ENCODE results near the gene PRLR.

Gene PRLR

DNA sequence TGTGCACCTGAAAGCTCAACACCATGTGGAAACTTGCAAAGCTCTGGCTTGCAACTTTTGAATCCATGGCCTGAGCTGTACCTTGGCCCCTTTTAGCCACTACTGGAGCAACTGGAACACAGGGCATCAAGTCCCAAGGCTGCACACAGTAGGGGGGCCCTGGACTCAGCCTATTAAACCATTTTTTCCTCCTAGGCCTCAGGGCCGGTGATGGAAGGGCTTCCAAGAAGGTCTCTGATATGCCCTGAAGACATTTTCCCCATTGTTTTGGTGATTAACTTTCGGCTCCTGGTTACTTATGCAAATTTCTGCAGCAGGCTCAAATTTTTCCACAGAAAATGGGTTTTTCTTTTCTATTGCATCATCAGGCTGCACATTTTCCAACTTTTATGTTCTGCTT lies 22.7 kb upstream of the PRLR start:
- TF ChIP-seq, protein P1, sequence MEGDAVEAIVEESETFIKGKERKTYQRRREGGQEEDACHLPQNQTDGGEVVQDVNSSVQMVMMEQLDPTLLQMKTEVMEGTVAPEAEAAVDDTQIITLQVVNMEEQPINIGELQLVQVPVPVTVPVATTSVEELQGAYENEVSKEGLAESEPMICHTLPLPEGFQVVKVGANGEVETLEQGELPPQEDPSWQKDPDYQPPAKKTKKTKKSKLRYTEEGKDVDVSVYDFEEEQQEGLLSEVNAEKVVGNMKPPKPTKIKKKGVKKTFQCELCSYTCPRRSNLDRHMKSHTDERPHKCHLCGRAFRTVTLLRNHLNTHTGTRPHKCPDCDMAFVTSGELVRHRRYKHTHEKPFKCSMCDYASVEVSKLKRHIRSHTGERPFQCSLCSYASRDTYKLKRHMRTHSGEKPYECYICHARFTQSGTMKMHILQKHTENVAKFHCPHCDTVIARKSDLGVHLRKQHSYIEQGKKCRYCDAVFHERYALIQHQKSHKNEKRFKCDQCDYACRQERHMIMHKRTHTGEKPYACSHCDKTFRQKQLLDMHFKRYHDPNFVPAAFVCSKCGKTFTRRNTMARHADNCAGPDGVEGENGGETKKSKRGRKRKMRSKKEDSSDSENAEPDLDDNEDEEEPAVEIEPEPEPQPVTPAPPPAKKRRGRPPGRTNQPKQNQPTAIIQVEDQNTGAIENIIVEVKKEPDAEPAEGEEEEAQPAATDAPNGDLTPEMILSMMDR (IDR thresholded peaks at IDR 0.05) = no peak

DNA sequence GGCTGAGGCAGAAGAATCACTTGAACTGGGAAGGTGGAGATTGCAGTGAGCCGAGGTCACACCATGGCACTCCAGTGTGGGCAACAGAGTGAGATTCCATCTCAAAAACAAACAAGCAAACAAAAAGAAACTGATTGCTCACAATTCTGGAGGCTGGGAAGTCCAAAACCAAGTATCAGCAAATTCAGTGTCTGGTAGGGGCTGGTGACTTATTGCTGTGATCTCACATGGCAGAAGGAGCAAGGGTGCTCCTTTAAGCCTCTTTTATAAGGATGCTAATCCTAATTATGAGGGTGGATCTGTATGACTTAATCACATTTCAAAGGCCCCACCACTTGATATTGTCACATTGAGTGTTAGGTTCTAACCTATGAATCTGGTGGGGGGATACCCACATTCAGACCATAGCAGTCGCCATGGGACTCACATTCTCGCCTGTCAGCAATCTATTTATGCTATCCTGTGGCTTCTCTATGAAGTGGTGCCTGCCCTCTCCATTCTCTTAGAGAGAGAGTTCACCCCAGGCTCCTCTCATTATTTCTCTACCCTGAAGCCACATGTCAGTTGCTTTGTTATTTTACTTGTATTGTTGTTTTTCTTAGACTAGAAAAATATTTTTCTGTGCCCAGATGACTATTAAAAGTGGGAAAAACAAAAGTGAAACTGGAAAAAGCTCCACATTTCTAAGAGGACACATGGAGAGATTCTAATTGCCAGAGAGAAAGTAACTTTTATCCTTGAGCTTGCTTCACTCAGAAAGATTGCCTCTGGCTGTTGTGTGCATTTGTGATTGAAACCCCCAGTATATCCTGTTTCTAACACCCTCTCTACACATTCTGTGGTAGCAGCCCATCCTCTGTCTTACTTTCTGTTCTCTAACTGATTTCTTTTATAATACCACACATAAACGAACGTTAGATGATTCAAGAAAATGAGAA lies 18.8 kb upstream of the PRLR start:
- TF ChIP-seq, protein P1 (IDR thresholded peaks at IDR 0.05) = no peak

DNA sequence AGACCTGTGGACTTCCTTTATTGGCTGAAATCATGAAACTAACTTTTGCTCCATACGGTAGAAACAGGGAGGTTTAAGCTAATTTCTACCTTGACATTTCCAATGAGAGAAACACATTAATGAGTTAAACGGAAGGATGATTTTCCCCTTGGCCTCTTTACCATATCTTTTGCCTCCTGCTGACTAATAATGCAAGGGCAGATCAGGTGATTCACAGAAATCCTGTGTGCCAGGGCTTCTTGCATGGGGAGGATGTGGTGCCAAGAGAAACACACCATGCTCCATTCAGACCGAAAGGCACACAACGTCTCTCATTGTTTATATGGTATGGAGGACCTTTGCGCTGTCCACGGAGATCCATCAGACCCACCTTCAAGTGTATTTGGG lies 17.4 kb upstream of the PRLR start:
- TF ChIP-seq, protein P1 (IDR thresholded peaks at IDR 0.05) = no peak

DNA sequence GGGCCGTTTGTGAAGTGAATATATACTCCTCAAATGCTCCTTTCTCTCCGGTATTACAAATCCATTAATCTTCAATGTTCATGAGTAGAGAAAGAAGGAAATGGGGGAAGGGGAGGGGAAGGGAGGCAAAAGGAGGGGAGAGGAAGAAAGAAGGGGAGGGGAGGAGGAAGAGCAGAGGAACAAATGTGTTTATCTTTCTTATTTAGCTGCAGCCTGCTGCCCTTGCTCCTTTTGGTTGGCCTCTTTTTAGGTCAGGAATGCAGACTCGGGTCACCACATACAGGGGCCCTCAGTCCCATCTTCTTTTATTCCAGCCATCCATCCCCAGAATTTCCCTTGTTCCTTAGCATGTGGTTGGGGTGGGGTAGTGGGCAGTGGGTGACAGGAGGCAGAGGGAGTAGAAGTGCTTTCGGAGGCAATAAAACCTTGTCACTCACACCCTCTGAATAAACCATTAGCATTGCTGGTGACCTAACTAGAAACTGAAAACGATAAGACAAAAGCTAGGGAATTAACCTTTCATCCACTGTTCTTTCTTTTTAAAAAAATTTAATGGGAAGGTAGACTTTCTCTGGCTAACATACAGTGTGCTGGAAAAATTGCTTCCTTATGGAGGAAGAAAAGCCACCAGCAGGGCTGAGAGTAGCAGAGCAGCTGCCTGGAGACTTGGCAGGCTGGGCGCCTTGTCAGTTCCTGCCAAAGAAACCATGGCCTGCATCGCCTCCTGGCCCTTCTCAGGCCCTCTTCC lies 16.8 kb upstream of the PRLR start:
- TF ChIP-seq, protein P1 (IDR thresholded peaks at IDR 0.05) = no peak

DNA sequence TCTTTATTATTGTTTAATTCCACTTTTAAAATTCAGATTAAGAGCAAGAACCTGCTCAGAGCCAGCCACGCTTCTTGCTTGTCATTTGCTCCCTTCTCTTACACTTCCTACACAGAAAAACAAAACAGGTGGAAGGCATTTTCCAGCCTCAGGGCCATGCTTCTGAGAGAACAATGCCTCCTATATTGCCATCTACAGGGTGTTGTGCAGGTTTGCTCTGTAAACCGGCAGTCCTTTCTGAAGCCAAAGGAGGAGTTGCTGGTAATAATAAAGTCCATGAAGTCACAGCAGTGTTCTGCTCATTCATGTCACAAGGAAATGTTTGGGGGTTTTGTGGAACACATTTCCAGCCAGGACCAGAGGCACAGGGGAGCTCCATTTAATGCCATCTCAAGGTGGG lies 16.1 kb upstream of the PRLR start:
- TF ChIP-seq, protein P1 (IDR thresholded peaks at IDR 0.05) = peak; percentile 24; the same call in 1 of the 2 replicates

DNA sequence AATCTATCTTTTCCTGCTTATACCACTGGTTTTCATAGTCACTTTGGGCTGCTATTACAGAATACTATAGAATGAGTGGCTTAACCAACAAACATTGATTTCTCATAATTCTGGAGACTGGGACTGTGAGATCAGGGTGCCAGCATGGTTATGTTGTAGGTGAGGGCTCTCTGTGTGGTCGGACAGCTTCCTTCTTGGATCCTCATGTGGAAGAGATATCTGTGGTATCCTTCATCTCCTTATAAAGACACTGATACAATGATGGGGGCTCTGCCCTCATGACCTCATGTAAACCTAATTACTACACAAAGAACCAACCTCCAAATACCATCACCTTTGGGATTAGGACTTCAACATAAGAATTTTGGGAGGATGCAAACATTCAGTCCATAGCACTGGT lies 13.9 kb upstream of the PRLR start:
- TF ChIP-seq, protein P1 (IDR thresholded peaks at IDR 0.05) = no peak

DNA sequence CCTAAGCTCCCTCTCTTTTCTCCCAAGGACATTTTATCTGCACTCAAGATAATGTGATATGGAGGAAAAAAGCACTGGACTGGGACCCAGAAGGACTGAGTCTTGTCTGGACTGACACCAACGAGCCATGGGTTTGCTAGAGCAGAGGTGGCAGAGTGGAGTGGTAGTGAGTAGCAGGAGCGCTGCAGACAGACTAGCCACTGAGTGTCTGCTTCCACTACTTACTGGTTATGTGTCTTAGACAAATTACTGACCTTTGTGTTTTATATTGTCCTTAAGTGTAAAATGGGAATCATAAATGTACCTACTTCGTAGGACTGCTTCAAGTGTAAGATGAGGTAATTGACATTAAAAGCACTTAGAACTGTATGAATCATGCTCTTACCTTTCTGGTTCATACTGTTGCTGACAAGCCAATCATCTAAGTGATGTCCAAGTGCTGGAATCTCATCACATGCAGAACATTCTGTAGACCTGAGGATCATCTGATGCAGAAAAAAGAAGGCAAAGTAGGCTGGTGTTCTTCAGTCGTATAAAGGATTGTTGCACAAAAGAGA lies 12.5 kb upstream of the PRLR start:
- TF ChIP-seq, protein P1 (IDR thresholded peaks at IDR 0.05) = no peak

Measured in LNCAP (cell line).